ENCODE data around the gene NAGPA.

- TF ChIP-seq CTCF (IDR thresholded peaks at IDR 0.05) (no peak), POLR2A (IDR thresholded peaks at IDR 0.05) (no peak), EP300 (IDR thresholded peaks at IDR 0.05) (no peak)
These were observed 6.6 kb downstream of the NAGPA start for GRCh38 chr16:5027086-5027485.

Measured in suprapubic skin (tissue), 3 donors.